ENCODE measurements around the gene MUC6. TPM values are rescaled to one million over a fixed set of nuclear protein-coding genes. Genes with fewer than 3 reads are reported as not detected.

MUC6 gene
- total RNA-seq, 4 donors from 2014 or later, result not detected

DNA sequence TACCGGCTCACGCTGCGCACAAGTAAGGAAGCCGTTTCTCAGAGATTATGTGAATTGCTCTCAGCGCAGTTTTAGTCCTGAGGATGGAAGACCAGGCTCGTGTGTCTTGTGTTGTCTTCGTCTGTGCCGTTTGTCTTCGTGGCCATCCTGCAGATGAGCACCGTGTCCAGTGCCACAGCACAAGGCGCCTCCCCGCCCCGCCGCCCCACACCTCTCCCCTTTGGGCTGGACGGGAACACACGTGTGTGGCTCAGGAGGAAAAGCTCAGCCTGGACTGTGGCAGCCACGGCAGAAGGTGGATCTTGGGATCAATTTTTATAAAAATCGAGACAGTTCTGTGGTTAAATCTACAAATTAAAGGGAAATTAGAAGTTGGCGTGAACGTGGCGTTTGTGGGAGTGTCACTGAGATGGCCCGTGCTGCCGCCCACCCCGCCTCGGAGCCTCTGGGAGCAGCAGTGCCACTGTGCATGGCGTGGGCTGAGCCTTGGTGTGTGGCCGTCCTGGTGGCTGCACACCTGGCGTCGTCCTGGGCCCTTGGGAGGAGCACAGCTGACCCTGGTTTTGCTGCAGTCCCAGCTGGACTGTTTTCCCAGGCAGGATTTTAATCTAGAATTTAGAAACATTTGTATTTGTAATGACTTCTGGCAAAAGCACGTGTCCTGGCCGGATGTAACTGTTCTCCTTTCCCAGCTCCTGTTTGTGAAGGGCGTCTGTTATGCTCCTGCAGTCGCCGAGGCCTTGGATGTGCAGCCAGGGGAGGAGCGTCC lies 25.8 kb downstream of the MUC6 start:
- intact Hi-C loops (cut with DNase I), result no loop called here
- no peak for DNase-seq (ENCODE audit: extremely low spot score)
- TF ChIP-seq POLR2A (IDR thresholded peaks at IDR 0.05; ENCODE audit: low read depth), result no peak
- no peak for TF ChIP-seq EP300 (IDR thresholded peaks at IDR 0.05)
- TF ChIP-seq POLR2AphosphoS5 (IDR thresholded peaks at IDR 0.05), result no peak
- H3K27ac ChIP-seq (replicated peaks in 1 of 4), result no peak overlapping the region
- peaks cover 37 to 83% (median 79%) of the 10 kb centered on the region in 4 donors for H3K36me3 ChIP-seq
- no peak overlapping the region for H3K4me3 ChIP-seq
- H3K4me1 ChIP-seq, result no peaks in the 10 kb centered on the region
- H3K9me3 ChIP-seq, result no peaks in the 10 kb centered on the region
- H3K27me3 ChIP-seq, result no peaks in the 10 kb centered on the region
- 91% methylated on average over 28 of the region's 35 CpGs for WGBS

GRCh38 chr11:1009991-1010390 lies 26.5 kb downstream of the MUC6 start:
- peaks cover 43 to 90% (median 85%) of the 10 kb centered on the region in 4 donors for H3K36me3 ChIP-seq
- intact Hi-C loops (cut with DNase I), result no loop called here

GRCh38 chr11:1009371-1009770 lies 27.1 kb downstream of the MUC6 start:
- intact Hi-C loops (cut with DNase I), result no loop called here

More at GRCh38 chr11:1009991-1010390, 26.5 kb downstream of the MUC6 start:
- Histone ChIP-seq H3K4me1 (no peaks in the 10 kb centered on the region), H3K4me3 (no peak overlapping the region), H3K9me3 (no peaks in the 10 kb centered on the region), H3K27ac (replicated peaks in 1 of 4) (no peak overlapping the region), H3K27me3 (no peaks in the 10 kb centered on the region)
- TF ChIP-seq POLR2AphosphoS5 (IDR thresholded peaks at IDR 0.05) (no peak), EP300 (IDR thresholded peaks at IDR 0.05) (no peak), POLR2A (IDR thresholded peaks at IDR 0.05; ENCODE audit: low read depth) (no peak)
- TF ChIP-seq, protein P1, sequence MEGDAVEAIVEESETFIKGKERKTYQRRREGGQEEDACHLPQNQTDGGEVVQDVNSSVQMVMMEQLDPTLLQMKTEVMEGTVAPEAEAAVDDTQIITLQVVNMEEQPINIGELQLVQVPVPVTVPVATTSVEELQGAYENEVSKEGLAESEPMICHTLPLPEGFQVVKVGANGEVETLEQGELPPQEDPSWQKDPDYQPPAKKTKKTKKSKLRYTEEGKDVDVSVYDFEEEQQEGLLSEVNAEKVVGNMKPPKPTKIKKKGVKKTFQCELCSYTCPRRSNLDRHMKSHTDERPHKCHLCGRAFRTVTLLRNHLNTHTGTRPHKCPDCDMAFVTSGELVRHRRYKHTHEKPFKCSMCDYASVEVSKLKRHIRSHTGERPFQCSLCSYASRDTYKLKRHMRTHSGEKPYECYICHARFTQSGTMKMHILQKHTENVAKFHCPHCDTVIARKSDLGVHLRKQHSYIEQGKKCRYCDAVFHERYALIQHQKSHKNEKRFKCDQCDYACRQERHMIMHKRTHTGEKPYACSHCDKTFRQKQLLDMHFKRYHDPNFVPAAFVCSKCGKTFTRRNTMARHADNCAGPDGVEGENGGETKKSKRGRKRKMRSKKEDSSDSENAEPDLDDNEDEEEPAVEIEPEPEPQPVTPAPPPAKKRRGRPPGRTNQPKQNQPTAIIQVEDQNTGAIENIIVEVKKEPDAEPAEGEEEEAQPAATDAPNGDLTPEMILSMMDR (IDR thresholded peaks at IDR 0.05), result no peak
- no peak for DNase-seq (ENCODE audit: extremely low spot score)
- WGBS, result 91% methylated on average over 17 of the region's 17 CpGs

GRCh38 chr11:1008803-1009145 lies 27.7 kb downstream of the MUC6 start:
- H3K4me1 ChIP-seq, result no peaks in the 10 kb centered on the region
- no peak for TF ChIP-seq POLR2AphosphoS5 (IDR thresholded peaks at IDR 0.05)
- no peak for TF ChIP-seq POLR2A (IDR thresholded peaks at IDR 0.05; ENCODE audit: low read depth)
- TF ChIP-seq EP300 (IDR thresholded peaks at IDR 0.05), result no peak
- TF ChIP-seq, protein P1 (IDR thresholded peaks at IDR 0.05), result no peak
- no peaks in the 10 kb centered on the region for H3K27me3 ChIP-seq
- no peak for DNase-seq (ENCODE audit: extremely low spot score)
- 86% methylated on average over 11 of the region's 11 CpGs for WGBS
- H3K9me3 ChIP-seq, result no peaks in the 10 kb centered on the region
- H3K36me3 ChIP-seq, result peaks cover 54 to 100% (median 92%) of the 10 kb centered on the region in 4 donors
- no peak overlapping the region for H3K27ac ChIP-seq (replicated peaks in 1 of 4)
- intact Hi-C loops (cut with DNase I), result no loop called here
- H3K4me3 ChIP-seq, result no peak overlapping the region

More at GRCh38 chr11:1009371-1009770, 27.1 kb downstream of the MUC6 start:
- DNase-seq (ENCODE audit: extremely low spot score), result no peak
- no peaks in the 10 kb centered on the region for H3K9me3 ChIP-seq
- no peak overlapping the region for H3K27ac ChIP-seq (replicated peaks in 1 of 4)
- H3K4me1 ChIP-seq, result no peaks in the 10 kb centered on the region
- peaks cover 49 to 96% (median 88%) of the 10 kb centered on the region in 4 donors for H3K36me3 ChIP-seq
- WGBS, result 87% methylated on average over 17 of the region's 33 CpGs
- H3K27me3 ChIP-seq, result no peaks in the 10 kb centered on the region
- TF ChIP-seq EP300 (IDR thresholded peaks at IDR 0.05) (no peak), POLR2A (IDR thresholded peaks at IDR 0.05; ENCODE audit: low read depth) (no peak), POLR2AphosphoS5 (IDR thresholded peaks at IDR 0.05) (no peak)
- TF ChIP-seq, protein P1 (IDR thresholded peaks at IDR 0.05), result no peak
- H3K4me3 ChIP-seq, result no peak overlapping the region

GRCh38 chr11:1008001-1008802 lies 28.3 kb downstream of the MUC6 start:
- Histone ChIP-seq H3K27ac (replicated peaks in 1 of 4) (no peak overlapping the region), H3K4me3 (no peak overlapping the region), H3K4me1 (no peaks in the 10 kb centered on the region), H3K27me3 (no peaks in the 10 kb centered on the region), H3K36me3 (peaks cover 60 to 100% (median 93%) of the 10 kb centered on the region in 4 donors), H3K9me3 (no peaks in the 10 kb centered on the region)
- DNase-seq (ENCODE audit: extremely low spot score), result no peak
- TF ChIP-seq EP300 (IDR thresholded peaks at IDR 0.05) (no peak), POLR2A (IDR thresholded peaks at IDR 0.05; ENCODE audit: low read depth) (no peak), POLR2AphosphoS5 (IDR thresholded peaks at IDR 0.05) (no peak)
- TF ChIP-seq, protein P1 (IDR thresholded peaks at IDR 0.05), result no peak
- intact Hi-C loops (cut with DNase I), result no loop called here
- WGBS, result 93% methylated on average over 19 of the region's 38 CpGs
